NCI-H2196 treated with DMSO at 0.1 percent for 48 hours (cell line): Measurements from ENCODE around the gene NXF2B.
"Not testable (repeated sequence)": the region's sequence is repeated elsewhere in the genome, so short reads cannot be mapped to it uniquely, and the experiment has no call there.

Experiments
- DNase-seq: peaks from one replicate; lab custom pipeline; 2025; ENCODE audit not compliant: unreplicated experiment; lab: John Stamatoyannopoulos, UW

The NXF2B gene

GRCh38 chrX:102439908-102440307 is at the start of gene NXF2B:
NXF2B (minus strand) TSS chrX:102440008; CDS start chrX:102380036, 59,972 bp downstream.
- not testable (repeated sequence) for DNase-seq

- DNase-seq, result not testable (repeated sequence)
Observed at GRCh38 chrX:102478765-102479164, 39.0 kb upstream of the NXF2B start.

- DNase-seq, result not testable (repeated sequence)
Observed at GRCh38 chrX:102471762-102472220, 32.0 kb upstream of the NXF2B start, which contains the start of gene TCP11X2. TCP11X2 (minus strand) TSS chrX:102471812.

- not testable (repeated sequence) for DNase-seq
Observed at GRCh38 chrX:102470215-102470614, 30.4 kb upstream of the NXF2B start.

GRCh38 chrX:102458615-102459014 is 18.8 kb upstream of the NXF2B start:
- not testable (repeated sequence) for DNase-seq

GRCh38 chrX:102414493-102414892 is 25.3 kb downstream of the NXF2B start:
- not testable (repeated sequence) for DNase-seq

GRCh38 chrX:102345916-102346315 is 93.9 kb downstream of the NXF2B start:
- DNase-seq, result no peak

- DNase-seq, result no peak
Observed at GRCh38 chrX:102341867-102342266, 97.9 kb downstream of the NXF2B start.

GRCh38 chrX:102339312-102340298 is 100.2 kb downstream of the NXF2B start:
- no peak for DNase-seq

GRCh38 chrX:102338162-102338561 is 101.6 kb downstream of the NXF2B start:
- DNase-seq, result no peak
